Measurements from ENCODE around the gene USP8. TPM values are rescaled to one million over a fixed set of nuclear protein-coding genes. Genes with fewer than 3 reads are reported as not detected.
"Not testable (repeated sequence)": the region's sequence is repeated elsewhere in the genome, so short reads cannot be mapped to it uniquely, and the experiment has no call there.

USP8 gene
- total and polyA plus RNA-seq, 7 donors, result 22.2 to 59.2 (median 49.6) TPM

GRCh38 chr15:50485389-50485788 lies 61.2 kb downstream of the USP8 start:
- no peak for DNase-seq
- Histone ChIP-seq H3K36me3 (peaks cover 0 to 97% (median 18%) of the 10 kb centered on the region in 4 donors), H3K4me1 (no peaks in the 10 kb centered on the region), H3K9me3 (no peaks in the 10 kb centered on the region), H3K4me3 (no peak overlapping the region), H3K27me3 (no peaks in the 10 kb centered on the region), H3K27ac (no peak overlapping the region)
- TF ChIP-seq, protein P1, sequence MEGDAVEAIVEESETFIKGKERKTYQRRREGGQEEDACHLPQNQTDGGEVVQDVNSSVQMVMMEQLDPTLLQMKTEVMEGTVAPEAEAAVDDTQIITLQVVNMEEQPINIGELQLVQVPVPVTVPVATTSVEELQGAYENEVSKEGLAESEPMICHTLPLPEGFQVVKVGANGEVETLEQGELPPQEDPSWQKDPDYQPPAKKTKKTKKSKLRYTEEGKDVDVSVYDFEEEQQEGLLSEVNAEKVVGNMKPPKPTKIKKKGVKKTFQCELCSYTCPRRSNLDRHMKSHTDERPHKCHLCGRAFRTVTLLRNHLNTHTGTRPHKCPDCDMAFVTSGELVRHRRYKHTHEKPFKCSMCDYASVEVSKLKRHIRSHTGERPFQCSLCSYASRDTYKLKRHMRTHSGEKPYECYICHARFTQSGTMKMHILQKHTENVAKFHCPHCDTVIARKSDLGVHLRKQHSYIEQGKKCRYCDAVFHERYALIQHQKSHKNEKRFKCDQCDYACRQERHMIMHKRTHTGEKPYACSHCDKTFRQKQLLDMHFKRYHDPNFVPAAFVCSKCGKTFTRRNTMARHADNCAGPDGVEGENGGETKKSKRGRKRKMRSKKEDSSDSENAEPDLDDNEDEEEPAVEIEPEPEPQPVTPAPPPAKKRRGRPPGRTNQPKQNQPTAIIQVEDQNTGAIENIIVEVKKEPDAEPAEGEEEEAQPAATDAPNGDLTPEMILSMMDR (IDR thresholded peaks at IDR 0.05), result no peak
- TF ChIP-seq EP300 (IDR thresholded peaks at IDR 0.05) (no peak), POLR2A (IDR thresholded peaks at IDR 0.05) (no peak), POLR2AphosphoS5 (IDR thresholded peaks at IDR 0.05) (no peak)
- intact Hi-C loops (cut with DNase I), result loop anchor here (10.0 kb wide), 1 partner anchor 89 kb away; no protein-coding TSS in a partner anchor
- WGBS, 2 donors, result 76 to 96% methylated on average over 3 of the region's 3 CpGs

DNA sequence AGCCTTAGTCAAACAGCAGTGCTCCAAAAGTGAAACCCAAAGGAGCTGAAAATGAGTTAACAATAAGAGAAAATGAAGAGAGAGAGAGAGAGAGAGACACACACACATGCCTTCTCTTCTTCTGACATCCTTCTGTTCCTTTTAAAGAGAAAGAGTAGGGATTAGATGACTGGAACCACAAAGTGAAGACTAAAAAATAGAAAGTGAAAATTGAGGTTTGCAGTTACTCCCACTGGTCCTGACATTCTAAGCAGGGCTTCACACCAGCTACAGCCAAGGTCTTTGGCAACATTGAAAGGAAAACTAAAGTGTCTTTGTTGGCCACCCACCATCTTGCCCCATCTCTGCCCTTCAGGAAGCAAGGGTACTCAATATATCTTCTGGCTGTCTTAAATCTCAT lies 63.1 kb downstream of the USP8 start:
- no peak for DNase-seq
- intact Hi-C loops (cut with DNase I), result loop anchor here (10.0 kb wide), 1 partner anchor 88 kb away; no protein-coding TSS in a partner anchor
- Histone ChIP-seq H3K27me3 (no peaks in the 10 kb centered on the region), H3K4me3 (no peak overlapping the region), H3K27ac (no peak overlapping the region), H3K9me3 (no peaks in the 10 kb centered on the region), H3K36me3 (peaks cover 0 to 97% (median 30%) of the 10 kb centered on the region in 4 donors), H3K4me1 (no peaks in the 10 kb centered on the region)
- TF ChIP-seq, protein P1 (IDR thresholded peaks at IDR 0.05), result no peak
- TF ChIP-seq EP300 (IDR thresholded peaks at IDR 0.05) (no peak), POLR2A (IDR thresholded peaks at IDR 0.05) (no peak), POLR2AphosphoS5 (IDR thresholded peaks at IDR 0.05) (no peak)

DNA sequence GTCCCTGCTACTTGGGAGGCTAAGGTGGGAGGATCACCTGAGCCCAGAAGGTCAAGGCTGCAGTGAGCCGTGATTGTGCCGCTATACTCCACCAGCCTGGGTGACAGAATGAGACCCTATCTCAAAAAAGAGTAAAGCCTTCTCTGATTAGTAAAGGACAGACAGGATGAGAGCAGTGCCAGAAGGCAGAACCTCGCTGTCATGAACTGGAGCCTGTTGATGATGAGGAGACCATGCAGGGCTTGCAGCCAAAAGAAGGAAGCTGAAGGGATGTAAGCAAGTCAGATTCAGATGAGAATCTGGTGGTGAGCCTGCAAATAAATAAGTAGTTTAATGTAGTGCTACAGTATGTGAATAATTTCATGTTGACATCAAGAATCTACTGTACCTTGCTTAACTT lies 69.4 kb downstream of the USP8 start:
- Histone ChIP-seq H3K4me1 (no peaks in the 10 kb centered on the region), H3K27ac (no peak overlapping the region), H3K27me3 (no peaks in the 10 kb centered on the region), H3K4me3 (no peak overlapping the region), H3K9me3 (no peaks in the 10 kb centered on the region), H3K36me3 (peaks cover 0 to 100% (median 56%) of the 10 kb centered on the region in 4 donors)
- 97 to 99% methylated on average over 3 of the region's 3 CpGs for WGBS, 2 donors
- DNase-seq, result no peak
- TF ChIP-seq POLR2A (IDR thresholded peaks at IDR 0.05) (no peak), POLR2AphosphoS5 (IDR thresholded peaks at IDR 0.05) (no peak), EP300 (IDR thresholded peaks at IDR 0.05) (no peak)
- TF ChIP-seq, protein P1 (IDR thresholded peaks at IDR 0.05), result no peak
- intact Hi-C loops (cut with DNase I), result no loop called here

- WGBS, 2 donors, result 97% methylated on average over 2 of the region's 2 CpGs
- H3K4me1 ChIP-seq; intact Hi-C loops (cut with DNase I); H3K27me3 ChIP-seq; H3K27ac ChIP-seq; H3K9me3 ChIP-seq; DNase-seq; H3K4me3 ChIP-seq: not testable (repeated sequence)
- peaks cover 0 to 100% (median 60%) of the 10 kb centered on the region in 4 donors for H3K36me3 ChIP-seq
Measured at GRCh38 chr15:50494547-50494946, 70.3 kb downstream of the USP8 start.

GRCh38 chr15:50496692-50497091 lies 72.5 kb downstream of the USP8 start:
- Histone ChIP-seq H3K4me3 (no peak overlapping the region), H3K9me3 (no peaks in the 10 kb centered on the region), H3K27me3 (no peaks in the 10 kb centered on the region), H3K36me3 (peaks cover 0 to 98% (median 53%) of the 10 kb centered on the region in 4 donors), H3K27ac (no peak overlapping the region), H3K4me1 (no peaks in the 10 kb centered on the region)
- intact Hi-C loops (cut with DNase I), result no loop called here
- WGBS, 2 donors, result 94 to 95% methylated on average over 2 of the region's 2 CpGs
- no peak for TF ChIP-seq POLR2AphosphoS5 (IDR thresholded peaks at IDR 0.05)
- no peak for DNase-seq

GRCh38 chr15:50500352-50500751 lies 76.1 kb downstream of the USP8 start:
- WGBS, 2 donors, result 69 to 84% methylated on average over 3 of the region's 3 CpGs
- intact Hi-C loops (cut with DNase I), result no loop called here
- H3K4me1 ChIP-seq, result no peaks in the 10 kb centered on the region
- H3K27me3 ChIP-seq, result no peaks in the 10 kb centered on the region
- no peak overlapping the region for H3K27ac ChIP-seq
- TF ChIP-seq EP300 (IDR thresholded peaks at IDR 0.05) (no peak), POLR2AphosphoS5 (IDR thresholded peaks at IDR 0.05) (no peak), POLR2A (IDR thresholded peaks at IDR 0.05) (no peak)
- TF ChIP-seq, protein P1 (IDR thresholded peaks at IDR 0.05), result no peak
- no peak overlapping the region for H3K4me3 ChIP-seq
- no peak for DNase-seq
- peaks cover 0 to 82% (median 25%) of the 10 kb centered on the region in 4 donors for H3K36me3 ChIP-seq
- H3K9me3 ChIP-seq, result no peaks in the 10 kb centered on the region
